CD14-positive monocyte (primary cell): ENCODE data around the gene ZAR1L. TPM values are rescaled to one million over a fixed set of nuclear protein-coding genes. Genes with fewer than 3 reads are reported as not detected.
A peak's percentile ranks its signal among the peaks of the same experiment; 100 is the strongest.

Source experiments
- DNase-seq, 3 donors: peaks; one replicate each; pipeline ENCODE4 v3.0.0-alpha.2; 2011 to 2022
- H2AFZ ChIP-seq: 2 replicates; pipeline ENCODE4 v1.6.0; 2012; ENCODE audit warnings: mild to moderate bottlenecking, low read depth, low read length, inconsistent platforms; ENCODE audit not compliant: insufficient read depth, poor library complexity, severe bottlenecking
- H3K27ac ChIP-seq, 2 donors: 1 replicate in 1 of 2; 2 replicates in 1 of 2; pipeline ENCODE4 v1.5.1; 2012 to 2013; ENCODE audit warnings: low read length in 2 of 2, control low read depth in 1 of 2, inconsistent platforms in 1 of 2, low read depth in 1 of 2, mild to moderate bottlenecking in 1 of 2
- H3K27me3 ChIP-seq, 2 donors: one replicate each; pipeline versions ENCODE4 v1.6.0 to v1.6.1; 2011 to 2013; ENCODE audit warnings: low read length in 2 of 2; ENCODE audit not compliant: control insufficient read depth in 2 of 2, insufficient read depth in 2 of 2
- H3K36me3 ChIP-seq, 2 donors: replicated peaks in 1 of 2; 1 replicate in 1 of 2; 2 replicates in 1 of 2; pipeline versions ENCODE4 v1.5.1 to v1.6.1; 2012 to 2013; ENCODE audit warnings: low read length in 2 of 2, control low read depth in 1 of 2, inconsistent platforms in 1 of 2, mild to moderate bottlenecking in 1 of 2; ENCODE audit not compliant: insufficient read depth in 2 of 2, control insufficient read depth in 1 of 2
- H3K4me1 ChIP-seq, 2 donors: 1 replicate in 1 of 2; 2 replicates in 1 of 2; pipeline versions ENCODE4 v1.5.1 to v1.6.1; 2012 to 2013; ENCODE audit warnings: low read length in 2 of 2, control low read depth in 1 of 2, inconsistent platforms in 1 of 2, mild to moderate bottlenecking in 1 of 2, moderate library complexity in 1 of 2; ENCODE audit not compliant: insufficient read depth in 2 of 2, control insufficient read depth in 1 of 2
- H3K4me2 ChIP-seq: replicated peaks from 2 replicates; pipeline ENCODE3; 2012; ENCODE audit warnings: low read length, moderate library complexity, mild to moderate bottlenecking; ENCODE audit not compliant: poor library complexity, severe bottlenecking; ENCODE audit errors: extremely low read depth
- H3K4me3 ChIP-seq, 3 experiments: fragments of 200-600 bp in 1 of 3; sonication (generic) in 1 of 3; replicated peaks in 1 of 3; 1 replicate in 2 of 3; 2 replicates in 1 of 3; pipeline ENCODE4 v1.5.1; 2011 to 2013; ENCODE audit warnings: low read length in 3 of 3, mild to moderate bottlenecking in 3 of 3, control low read depth in 2 of 3, low read depth in 2 of 3, inconsistent platforms in 1 of 3, moderate library complexity in 1 of 3
- H3K79me2 ChIP-seq: 2 replicates; pipeline ENCODE4 v1.6.0; 2012; ENCODE audit warnings: mild to moderate bottlenecking, control low read depth, inconsistent platforms, low read length, moderate library complexity; ENCODE audit not compliant: insufficient read depth
- H3K9ac ChIP-seq: 2 replicates; pipeline ENCODE4 v1.6.0; 2017; ENCODE audit warnings: low read length, mild to moderate bottlenecking; ENCODE audit not compliant: insufficient read depth, poor library complexity, severe bottlenecking
- H3K9me3 ChIP-seq, 2 donors: replicated peaks in 1 of 2; 1 replicate in 1 of 2; 2 replicates in 1 of 2; pipeline versions ENCODE4 v1.5.1 to v1.6.1; 2012 to 2013; ENCODE audit warnings: low read length in 2 of 2, control low read depth in 1 of 2; ENCODE audit not compliant: control insufficient read depth in 1 of 2, insufficient read depth in 1 of 2
- H4K20me1 ChIP-seq: 2 replicates; pipeline ENCODE4 v1.6.0; 2012; ENCODE audit warnings: mild to moderate bottlenecking, low read length, control low read depth, moderate library complexity; ENCODE audit not compliant: insufficient read depth
- H3K27ac Mint-ChIP-seq, 7 donors: one replicate each; pipeline ENCODE4 v1.8.0; 2020; ENCODE audit warnings: mild to moderate bottlenecking in 7 of 7, mixed read lengths in 7 of 7, moderate library complexity in 6 of 7, inconsistent platforms in 2 of 7
- H3K27me3 Mint-ChIP-seq, 3 donors: one replicate each; pipeline ENCODE4 v1.8.0; 2021 to 2022; ENCODE audit warnings: low read depth in 3 of 3, mild to moderate bottlenecking in 3 of 3, mixed read lengths in 3 of 3, moderate library complexity in 3 of 3, inconsistent platforms in 1 of 3
- H3K36me3 Mint-ChIP-seq, 2 donors: one replicate each; pipeline ENCODE4 v1.8.0; 2020; ENCODE audit warnings: mixed read lengths in 2 of 2, inconsistent platforms in 1 of 2, mild to moderate bottlenecking in 1 of 2
- H3K4me1 Mint-ChIP-seq: one replicate; pipeline ENCODE4 v1.8.0; 2020; ENCODE audit warnings: mild to moderate bottlenecking, mixed read lengths
- H3K4me3 Mint-ChIP-seq, 2 donors: one replicate each; pipeline ENCODE4 v1.8.0; 2020; ENCODE audit warnings: mild to moderate bottlenecking in 2 of 2, mixed read lengths in 2 of 2, moderate library complexity in 1 of 2
- H3K9me3 Mint-ChIP-seq, 7 donors: one replicate each; pipeline ENCODE4 v1.8.0; 2020 to 2022; ENCODE audit warnings: mixed read lengths in 7 of 7, mild to moderate bottlenecking in 6 of 7, moderate library complexity in 6 of 7, inconsistent platforms in 2 of 7
- CTCF ChIP-seq: fragments of 200-600 bp; IDR thresholded peaks from one replicate; pipeline ENCODE4 v1.8.0; 2022; ENCODE audit warnings: antibody characterized with exemption, mild to moderate bottlenecking
- WGBS: methylation state at CpG from one replicate; pipeline ENCODE4 v1.1.5; 2013; ENCODE audit warnings: missing lambda C conversion rate; ENCODE audit not compliant: insufficient coverage; 5-methylcytosine and 5-hydroxymethylcytosine counted together
- intact Hi-C, 2 donors: fragments of 100-400 bp; cut with micrococcal nuclease; formaldehyde crosslinking; loops; one replicate each; pipeline versions ENCODE4 v1.15.0 to v1.15.1; 2023
- polyA plus RNA-seq, 3 donors: library from polyadenylated mRNA; depleted of rRNA in 1 of 3; unstranded in 2 of 3; stranded (reverse) in 1 of 3; fragments of 300-500 nt in 2 of 3; fragments of >200 nt in 1 of 3; fragmentation: Illumina TruSeq in 2 of 3; gene quantifications; 1 replicate in 2 of 3; 2 replicates in 1 of 3; pipeline ENCODE4 v1.2.3, GENCODE V29; 2012 to 2021

Gene ZAR1L
- polyA plus RNA-seq, 3 donors: not detected

- Histone ChIP-seq H3K4me1 (no peaks in the 10 kb centered on the region), H3K4me3 (no peak overlapping the region), H3K79me2 (no peaks in the 10 kb centered on the region), H3K9ac (no peak overlapping the region), H3K9me3 (no peaks in the 10 kb centered on the region), H3K36me3 (peaks cover 96 to 100% of the 10 kb centered on the region in 2 donors), H4K20me1 (no peaks in the 10 kb centered on the region), H3K4me2 (no peak overlapping the region), H3K27me3 (no peaks in the 10 kb centered on the region), H2AFZ (no peak overlapping the region), H3K27ac (no peak overlapping the region)
- intact Hi-C loops: no loop called here
- Mint-ChIP-seq H3K27me3 (peaks cover 0 to 2% (median 0%) of the 10 kb centered on the region in 3 donors), H3K4me1 (no peaks in the 10 kb centered on the region), H3K4me3 (no peak overlapping the region), H3K9me3 (no peaks in the 10 kb centered on the region), H3K27ac (peak overlapping the region in 1 of 7 donors; percentile 35), H3K36me3 (peaks cover 81 to 90% of the 10 kb centered on the region in 2 donors)
- no peak for TF ChIP-seq CTCF
- 100% methylated on average over 7 of the region's 10 CpGs for WGBS
- DNase-seq: no peak
Measured at GRCh38 chr13:32254916-32255723, 60.0 kb downstream of the ZAR1L start.

- no peak overlapping the region for H3K4me3 Mint-ChIP-seq
- Histone ChIP-seq H3K27me3 (no peaks in the 10 kb centered on the region), H3K9me3 (no peaks in the 10 kb centered on the region), H3K36me3 (peaks cover 96 to 100% of the 10 kb centered on the region in 2 donors), H3K27ac (no peak overlapping the region), H4K20me1 (no peaks in the 10 kb centered on the region), H3K4me1 (no peaks in the 10 kb centered on the region), H2AFZ (no peak overlapping the region), H3K9ac (no peak overlapping the region), H3K4me2 (no peak overlapping the region), H3K79me2 (no peaks in the 10 kb centered on the region), H3K4me3 (no peak overlapping the region)
- peaks cover 0 to 2% (median 0%) of the 10 kb centered on the region in 3 donors for H3K27me3 Mint-ChIP-seq
- no peaks in the 10 kb centered on the region for H3K9me3 Mint-ChIP-seq
- no peaks in the 10 kb centered on the region for H3K4me1 Mint-ChIP-seq
- peaks cover 82 to 90% of the 10 kb centered on the region in 2 donors for H3K36me3 Mint-ChIP-seq
- peak overlapping the region in 1 of 7 donors; percentile 8 for H3K27ac Mint-ChIP-seq
- no peak for TF ChIP-seq CTCF
- no peak for DNase-seq
- WGBS: no CpG with 5 or more reads among the region's 3 CpGs
- intact Hi-C loops: no loop called here
Measured at GRCh38 chr13:32254416-32254815, 60.7 kb downstream of the ZAR1L start.
